Chondrocyte (in vitro differentiated cells): ENCODE data around the gene NSG2. TPM values are rescaled to one million over a fixed set of nuclear protein-coding genes. Genes with fewer than 3 reads are reported as not detected.

ENCODE experiments used
- DNase-seq: peaks from one replicate; pipeline ENCODE4 v3.0.0; 2021; ENCODE audit warnings: mixed read lengths, low spot score
- H3K27ac Mint-ChIP-seq: one replicate; pipeline ENCODE4 v1.8.0; 2021; ENCODE audit warnings: mild to moderate bottlenecking, moderate library complexity, mixed read lengths; ENCODE audit not compliant: unreplicated experiment
- H3K27me3 Mint-ChIP-seq: 2 replicates; pipeline ENCODE4 v1.8.0; 2021; ENCODE audit warnings: low read depth, mixed read lengths
- H3K36me3 Mint-ChIP-seq: 2 replicates; pipeline ENCODE4 v1.8.0; 2021; ENCODE audit warnings: low read depth, mixed read lengths
- H3K4me1 Mint-ChIP-seq: 2 replicates; pipeline ENCODE4 v1.8.0; 2021; ENCODE audit warnings: low read depth, mild to moderate bottlenecking, mixed read lengths
- H3K4me3 Mint-ChIP-seq: one replicate; pipeline ENCODE4 v1.8.0; 2021; ENCODE audit warnings: mild to moderate bottlenecking, moderate library complexity, mixed read lengths; ENCODE audit not compliant: unreplicated experiment
- H3K9me3 Mint-ChIP-seq: 2 replicates; pipeline ENCODE4 v1.8.0; 2021; ENCODE audit warnings: low read depth, mixed read lengths
- total RNA-seq: library from RNA; stranded (reverse); gene quantifications from 3 replicates; pipeline ENCODE4 v1.2.1, GENCODE V29; 2021
- TF ChIP-seq, protein P1 (sequence below): fragments of 200-600 bp; sonication (generic); IDR thresholded peaks from 2 replicates; pipeline ENCODE4 v1.5.0; 2021; ENCODE audit warnings: antibody characterized with exemption, mild to moderate bottlenecking, moderate library complexity

The NSG2 gene
- total RNA-seq, 1 donor from 2014 or later = not detected

DNA sequence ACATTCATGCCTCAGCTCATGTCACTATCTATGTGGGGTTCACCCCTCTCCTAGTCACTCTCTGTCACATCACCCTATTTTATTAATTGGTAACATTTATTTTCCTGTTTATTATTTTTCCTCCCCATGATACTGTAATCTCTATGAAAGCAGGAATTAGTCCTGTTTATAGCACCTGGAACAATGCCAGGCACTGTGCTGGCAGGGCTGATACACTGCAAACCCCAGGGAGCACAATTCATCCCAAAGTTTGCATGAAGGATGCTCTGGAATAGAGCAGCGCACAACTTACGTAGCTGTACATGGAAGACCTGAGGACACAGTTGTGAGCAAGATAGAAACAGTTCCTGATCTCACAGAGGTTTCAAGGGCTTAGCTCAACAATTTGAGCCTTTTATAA, 103.2 kb downstream of the NSG2 start:
- Mint-ChIP-seq H3K27me3 (peaks cover 22% of the 10 kb centered on the region), H3K4me1 (no peaks in the 10 kb centered on the region), H3K27ac (no peak overlapping the region), H3K4me3 (no peak overlapping the region), H3K9me3 (peaks cover 3% of the 10 kb centered on the region), H3K36me3 (no peaks in the 10 kb centered on the region)
- TF ChIP-seq, protein P1, sequence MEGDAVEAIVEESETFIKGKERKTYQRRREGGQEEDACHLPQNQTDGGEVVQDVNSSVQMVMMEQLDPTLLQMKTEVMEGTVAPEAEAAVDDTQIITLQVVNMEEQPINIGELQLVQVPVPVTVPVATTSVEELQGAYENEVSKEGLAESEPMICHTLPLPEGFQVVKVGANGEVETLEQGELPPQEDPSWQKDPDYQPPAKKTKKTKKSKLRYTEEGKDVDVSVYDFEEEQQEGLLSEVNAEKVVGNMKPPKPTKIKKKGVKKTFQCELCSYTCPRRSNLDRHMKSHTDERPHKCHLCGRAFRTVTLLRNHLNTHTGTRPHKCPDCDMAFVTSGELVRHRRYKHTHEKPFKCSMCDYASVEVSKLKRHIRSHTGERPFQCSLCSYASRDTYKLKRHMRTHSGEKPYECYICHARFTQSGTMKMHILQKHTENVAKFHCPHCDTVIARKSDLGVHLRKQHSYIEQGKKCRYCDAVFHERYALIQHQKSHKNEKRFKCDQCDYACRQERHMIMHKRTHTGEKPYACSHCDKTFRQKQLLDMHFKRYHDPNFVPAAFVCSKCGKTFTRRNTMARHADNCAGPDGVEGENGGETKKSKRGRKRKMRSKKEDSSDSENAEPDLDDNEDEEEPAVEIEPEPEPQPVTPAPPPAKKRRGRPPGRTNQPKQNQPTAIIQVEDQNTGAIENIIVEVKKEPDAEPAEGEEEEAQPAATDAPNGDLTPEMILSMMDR = no peak
- DNase-seq = no peak

DNA sequence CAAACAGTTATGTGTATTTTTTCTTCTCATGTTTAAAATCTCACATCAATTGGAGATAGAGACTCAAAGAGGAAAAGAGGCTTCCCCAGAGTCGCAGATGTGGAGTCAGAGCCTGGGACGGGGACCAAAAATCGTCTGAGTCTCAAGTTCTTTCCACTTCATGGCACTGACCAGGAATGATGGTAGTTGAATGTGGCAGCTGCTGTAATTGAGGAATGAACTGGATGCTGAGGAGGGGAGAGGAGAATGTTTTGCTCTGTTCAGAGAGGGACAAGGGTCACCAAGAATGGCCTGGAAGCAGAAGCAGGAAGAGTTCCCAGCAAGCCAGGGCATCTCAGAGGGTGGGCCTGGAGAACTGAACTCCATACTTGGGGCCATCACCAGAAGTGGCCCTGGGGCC, 103.9 kb downstream of the NSG2 start:
- H3K4me3 Mint-ChIP-seq = no peak overlapping the region
- peaks cover 22% of the 10 kb centered on the region for H3K27me3 Mint-ChIP-seq
- H3K36me3 Mint-ChIP-seq = no peaks in the 10 kb centered on the region
- TF ChIP-seq, protein P1 = no peak
- no peak for DNase-seq
- H3K4me1 Mint-ChIP-seq = no peaks in the 10 kb centered on the region
- H3K27ac Mint-ChIP-seq = no peak overlapping the region
- peaks cover 9% of the 10 kb centered on the region for H3K9me3 Mint-ChIP-seq

DNA sequence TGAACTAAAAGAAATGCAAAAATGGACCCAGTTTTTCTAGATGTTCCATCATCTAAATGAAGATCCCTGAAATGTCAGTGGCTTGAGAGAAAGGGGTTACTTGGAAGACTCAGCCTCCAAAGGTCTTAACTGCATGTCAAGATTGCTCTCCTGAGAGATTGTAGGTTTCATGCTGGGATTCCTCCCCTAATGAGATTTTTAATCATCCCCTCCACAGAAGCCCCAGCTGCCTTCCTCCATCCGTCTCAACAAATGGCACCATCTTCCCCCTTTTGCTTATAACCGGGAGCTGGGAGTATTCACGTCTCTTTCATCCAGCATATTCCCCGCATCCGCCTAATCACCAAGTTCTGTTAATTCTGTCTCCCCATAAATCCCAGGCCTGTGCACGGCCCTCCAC, 104.5 kb downstream of the NSG2 start:
- no peak overlapping the region for H3K27ac Mint-ChIP-seq
- H3K4me3 Mint-ChIP-seq = no peak overlapping the region
- peaks cover 14% of the 10 kb centered on the region for H3K9me3 Mint-ChIP-seq
- TF ChIP-seq, protein P1 = no peak
- H3K4me1 Mint-ChIP-seq = no peaks in the 10 kb centered on the region
- peaks cover 3% of the 10 kb centered on the region for H3K36me3 Mint-ChIP-seq
- DNase-seq = no peak
- H3K27me3 Mint-ChIP-seq = peaks cover 21% of the 10 kb centered on the region

DNA sequence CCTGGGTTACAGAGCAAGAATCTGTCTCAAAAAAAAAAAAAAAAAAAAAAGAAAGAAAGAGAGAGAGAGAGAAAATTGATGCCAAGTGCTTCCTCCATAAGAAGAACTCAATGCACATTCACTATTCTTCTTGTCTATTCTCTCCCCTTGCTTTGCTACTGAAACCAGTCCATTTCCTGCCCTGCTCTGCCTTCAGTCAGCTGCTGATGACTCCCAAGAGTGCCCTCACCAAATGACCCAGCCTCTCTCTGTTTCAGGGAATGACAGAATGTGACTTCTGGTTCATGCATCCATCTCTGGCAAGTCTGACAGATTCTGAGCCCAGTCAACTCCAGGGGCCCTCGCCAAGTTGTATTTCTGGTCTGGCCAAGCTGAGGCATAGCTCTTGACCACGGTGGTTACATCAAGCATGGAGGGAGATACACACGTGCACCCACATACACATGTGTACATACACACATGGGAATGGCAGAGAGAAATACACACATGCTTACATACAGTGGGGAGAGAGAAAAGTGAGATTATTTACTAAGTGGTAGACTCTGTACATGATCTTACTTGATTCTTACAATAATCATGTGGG, 106.2 kb downstream of the NSG2 start:
- DNase-seq = no peak
- H3K9me3 Mint-ChIP-seq = peaks cover 23% of the 10 kb centered on the region
- peaks cover 3% of the 10 kb centered on the region for H3K36me3 Mint-ChIP-seq
- no peaks in the 10 kb centered on the region for H3K4me1 Mint-ChIP-seq
- no peak overlapping the region for H3K27ac Mint-ChIP-seq
- peaks cover 17% of the 10 kb centered on the region for H3K27me3 Mint-ChIP-seq
- TF ChIP-seq, protein P1 = no peak
- no peak overlapping the region for H3K4me3 Mint-ChIP-seq

DNA sequence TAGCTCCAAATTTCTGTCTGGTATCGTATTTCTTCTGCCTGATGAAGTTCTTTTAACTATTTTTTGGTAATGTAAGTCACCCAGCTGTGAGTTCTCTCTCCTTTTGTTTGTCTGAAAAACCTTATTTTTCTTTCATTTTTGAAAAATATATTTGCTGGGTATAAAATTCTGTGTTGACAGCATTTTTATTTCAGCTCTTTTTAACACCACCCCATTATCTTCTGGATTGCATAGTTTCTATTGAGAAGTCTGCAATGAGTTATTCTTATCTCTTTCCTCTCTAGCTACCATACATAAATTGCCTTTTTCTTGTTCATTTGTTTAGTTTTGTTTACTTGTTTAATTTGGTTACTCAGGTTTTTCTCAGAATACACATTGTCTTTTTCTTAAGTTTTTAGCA, 109.1 kb downstream of the NSG2 start:
- Mint-ChIP-seq H3K27ac (peak overlapping the region; percentile 22), H3K4me1 (no peaks in the 10 kb centered on the region)
- TF ChIP-seq, protein P1 = no peak

More for the DNA sequence above, 109.1 kb downstream of the NSG2 start:
- Mint-ChIP-seq H3K9me3 (peaks cover 25% of the 10 kb centered on the region), H3K36me3 (peaks cover 3% of the 10 kb centered on the region), H3K27me3 (peaks cover 8% of the 10 kb centered on the region), H3K4me3 (no peak overlapping the region)
- DNase-seq = no peak
